ENCODE data around the gene HCFC1R1. TPM values are rescaled to one million over a fixed set of nuclear protein-coding genes. Genes with fewer than 3 reads are reported as not detected.
"Not testable (repeated sequence)": the region's sequence is repeated elsewhere in the genome, so short reads cannot be mapped to it uniquely, and the experiment has no call there.

Gene HCFC1R1
- total RNA-seq (10 to 100 TPM; 32.8 to 66.7 (median 50.5) TPM), polyA plus RNA-seq (100 to 1,000 TPM in 1 of 2 donors, 10 to 100 TPM in 1; 54.6 to 189 TPM)
- long read RNA-seq, donor 1, transcript HCFC1R1-206 (3 exons, 618 nt): major isoform, 8 of 20 reads
- long read RNA-seq, donor 1, transcript HCFC1R1-201 (4 exons, 965 nt): major isoform, 8 of 20 reads
- long read RNA-seq, donor 1, partial matches to known transcripts: 1 of 20 reads
- long read RNA-seq, donor 1, other reads (novel, unspliced or antisense): 0 of 20 reads
- long read RNA-seq, donor 2, transcript HCFC1R1-201 (4 exons, 965 nt): major isoform, 6 of 13 reads
- long read RNA-seq, donor 2, partial matches to known transcripts: 2 of 13 reads
- long read RNA-seq, donor 2, other reads (novel, unspliced or antisense): 3 of 13 reads
- long read RNA-seq, donor 3, partial matches to known transcripts: 3 of 11 reads
- long read RNA-seq, donor 3, other reads (novel, unspliced or antisense): 0 of 11 reads

DNA sequence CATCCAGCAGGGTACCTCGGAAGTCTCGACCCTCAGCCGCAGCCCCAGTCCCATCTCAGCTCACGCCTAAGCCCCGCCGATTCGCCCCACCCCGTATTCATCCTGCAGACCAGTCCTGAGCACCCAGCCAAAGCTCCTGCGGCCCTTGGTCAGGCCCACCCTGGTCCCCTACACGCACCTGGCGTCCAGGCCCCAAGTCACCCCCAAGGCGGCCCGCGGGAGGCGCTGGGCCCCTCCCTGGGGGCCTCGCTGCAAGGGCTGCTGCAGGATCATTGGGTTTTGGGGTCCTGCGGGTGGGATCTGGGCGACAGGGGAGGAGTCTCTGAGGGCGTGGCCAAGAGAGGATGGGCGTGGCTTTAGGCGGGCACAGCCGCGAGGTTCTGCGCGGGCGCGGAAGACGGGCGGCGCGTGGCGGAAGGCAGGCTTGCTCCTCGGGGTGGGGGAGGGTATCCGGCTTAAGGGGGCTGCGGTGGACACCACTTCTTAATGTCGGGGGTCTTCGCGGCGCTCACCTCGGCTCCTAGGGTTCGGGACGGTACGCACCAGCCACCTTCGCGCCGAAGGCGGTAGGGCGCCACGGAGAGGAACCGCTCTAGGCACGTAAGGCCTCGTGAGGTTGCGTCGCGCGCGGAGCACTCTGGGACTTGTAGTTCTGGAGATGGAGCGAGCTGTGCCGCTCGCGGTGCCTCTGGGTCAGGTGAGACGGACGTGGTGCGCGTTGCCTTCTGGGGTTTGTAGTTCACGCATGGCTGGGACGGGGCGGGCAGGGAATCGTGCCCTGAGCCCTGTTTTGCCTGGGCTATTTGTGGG is at the start of gene HCFC1R1, which contains the start of gene THOC6:
Gene HCFC1R1 (minus strand): TSS at position 274 of the 810 bp plus-strand sequence. CDS start 1 bp downstream, at position 273.
Gene THOC6 (plus strand): TSS at position 367 of the 810 bp plus-strand sequence. CDS start 292 bp downstream, at position 659.
- H3K4me1 ChIP-seq: peaks cover 13 to 65% (median 44%) of the 10 kb centered on the region in 12 donors
- H3K27ac ChIP-seq: peak within 1 kb of the TSS; percentile 82 to 100 (median 96)
- intact Hi-C loops (cut with DNase I): no loop called here
- ATAC-seq (peak; percentile 65 to 82 (median 81)), DNase-seq (peak; percentile 95 to 99 (median 98))
- TF ChIP-seq POLR2A (IDR thresholded peaks at IDR 0.05): peak in 1 of 2 donors; percentile 75
- TF ChIP-seq CTCF (IDR thresholded peaks at IDR 0.05): peak in 1 of 12 donors; percentile 10
- 1% methylated on average over 52 to 69 of the region's 69 CpGs for WGBS, 4 donors
- H3K27me3 ChIP-seq: peaks cover 0 to 6% (median 2%) of the 10 kb centered on the region in 9 donors
- peaks cover 0 to 23% (median 19%) of the 10 kb centered on the region in 9 donors for H3K36me3 ChIP-seq
- H3K4me3 ChIP-seq: peak within 1 kb of the TSS; percentile 42 to 99 (median 76)
- no peaks in the 10 kb centered on the region for H3K9me3 ChIP-seq

DNA sequence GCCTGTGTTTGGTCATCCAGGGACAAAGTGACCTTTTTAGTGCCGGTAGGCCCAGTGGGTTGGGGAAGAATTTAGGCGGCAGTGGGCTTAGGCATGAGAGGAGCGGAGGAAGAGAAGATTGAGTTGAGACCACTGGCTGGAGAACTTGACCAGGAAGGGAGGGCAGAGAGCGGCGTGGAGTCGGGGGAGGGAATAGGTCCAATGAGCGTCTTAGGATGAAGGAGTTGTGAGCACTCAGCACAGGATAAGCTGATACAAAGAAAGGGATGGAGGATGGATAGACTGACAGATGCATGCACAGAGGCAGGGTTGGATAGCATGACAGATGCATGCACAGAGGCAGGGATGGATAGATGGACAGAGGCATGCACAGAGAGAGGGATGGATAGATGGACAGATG is 49.7 kb upstream of the HCFC1R1 start:
- peaks cover 0 to 17% (median 5%) of the 10 kb centered on the region in 9 donors for H3K36me3 ChIP-seq
- intact Hi-C loops (cut with DNase I): no loop called here

DNA sequence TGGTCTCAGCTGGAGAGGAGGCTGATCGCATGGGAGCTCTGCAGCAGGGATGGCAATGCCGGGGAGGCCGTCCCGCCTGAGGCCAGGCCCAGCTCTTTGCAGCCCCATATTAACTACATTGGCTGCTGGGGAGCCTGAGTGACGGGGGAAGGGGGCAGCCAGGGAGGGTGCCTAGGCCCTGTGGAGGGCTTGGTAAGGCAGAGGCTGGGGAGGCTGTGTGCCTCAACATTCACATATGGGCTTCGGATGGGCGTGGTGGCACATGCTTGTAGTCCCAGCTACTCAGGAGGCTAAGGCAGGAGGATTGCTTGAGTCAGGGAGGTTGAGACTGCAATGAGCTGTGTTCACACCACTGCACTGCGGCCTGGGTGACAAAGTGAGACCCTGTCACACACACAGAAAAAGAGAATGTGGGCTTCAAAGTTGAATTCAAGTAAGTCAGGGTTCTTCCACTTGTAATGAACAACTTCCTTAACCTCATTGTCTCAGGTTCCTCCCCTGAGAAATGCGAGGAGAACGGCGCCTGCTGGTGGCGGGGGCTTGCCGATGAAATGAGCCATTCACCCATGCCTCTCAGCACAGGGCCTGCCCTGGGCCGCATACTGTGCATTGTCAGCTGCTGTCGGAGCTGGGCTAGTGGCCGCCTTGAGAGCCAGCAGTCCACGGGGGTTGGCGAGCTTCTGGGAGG is 49.0 kb upstream of the HCFC1R1 start:
- ATAC-seq; DNase-seq; H3K4me3 ChIP-seq; H3K27me3 ChIP-seq; H3K9me3 ChIP-seq; intact Hi-C loops (cut with DNase I): not testable (repeated sequence)
- peak in 3 of 12 donors; percentile 6 to 27 (median 15) for TF ChIP-seq CTCF (IDR thresholded peaks at IDR 0.05)
- 56 to 83% (median 65%) methylated on average over 8 to 18 of the region's 18 CpGs for WGBS, 4 donors
- H3K4me1 ChIP-seq: peaks cover 0 to 39% (median 2%) of the 10 kb centered on the region in 12 donors
- H3K36me3 ChIP-seq: peaks cover 0 to 22% (median 6%) of the 10 kb centered on the region in 9 donors
- peak overlapping the region in 1 of 12 donors; percentile 58 for H3K27ac ChIP-seq

More for the DNA sequence above, 49.7 kb upstream of the HCFC1R1 start:
- H3K4me1 ChIP-seq: peaks cover 0 to 32% (median 0%) of the 10 kb centered on the region in 12 donors
- DNase-seq (peak in 1 of 5 donors; percentile 3), ATAC-seq (no peak)
- TF ChIP-seq POLR2A (IDR thresholded peaks at IDR 0.05) (no peak), CTCF (IDR thresholded peaks at IDR 0.05) (no peak)
- no peak overlapping the region for H3K4me3 ChIP-seq
- H3K9me3 ChIP-seq: no peaks in the 10 kb centered on the region
- H3K27me3 ChIP-seq: no peaks in the 10 kb centered on the region
- H3K27ac ChIP-seq: peak overlapping the region in 1 of 12 donors; percentile 52
- 90 to 92% (median 91%) methylated on average over 7 of the region's 7 CpGs for WGBS, 4 donors

DNA sequence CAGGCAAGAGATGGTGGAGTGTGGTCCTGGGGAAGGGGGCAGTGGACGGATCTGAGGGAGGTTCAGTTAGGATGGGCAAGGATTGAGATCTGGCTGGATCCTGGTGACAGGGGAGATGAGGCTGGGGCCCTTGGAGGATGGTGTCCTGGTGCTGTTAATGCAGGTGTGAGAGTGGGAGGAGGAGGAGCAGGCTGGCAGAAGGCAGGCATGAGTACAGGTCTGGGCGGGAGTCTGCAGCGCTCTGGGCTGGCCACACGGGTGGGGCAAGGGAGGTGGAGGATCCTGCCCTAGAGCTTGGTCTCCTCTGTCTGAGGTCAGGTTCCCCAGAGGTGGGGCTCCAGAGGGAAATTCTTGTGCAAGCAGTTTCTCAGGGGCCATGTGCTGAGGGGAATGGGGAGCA is 48.4 kb upstream of the HCFC1R1 start:
- H3K27me3 ChIP-seq; DNase-seq; H3K27ac ChIP-seq; intact Hi-C loops (cut with DNase I); ATAC-seq; H3K4me3 ChIP-seq; H3K9me3 ChIP-seq: not testable (repeated sequence)
- 70 to 87% (median 76%) methylated on average over 3 to 4 of the region's 4 CpGs for WGBS, 4 donors
- peaks cover 0 to 26% (median 6%) of the 10 kb centered on the region in 9 donors for H3K36me3 ChIP-seq
- peaks cover 0 to 40% (median 7%) of the 10 kb centered on the region in 12 donors for H3K4me1 ChIP-seq
